PC-3 (cell line): ENCODE results near the gene BCAR3.

ENCODE experiments used
- CTCF ChIP-seq: fragments of 300-600 bp; sonication (generic); conservative IDR thresholded peaks from 2 replicates; pipeline ENCODE4 v1.5.1; 2017; ENCODE audit warnings: antibody characterized with exemption, low read depth, mild to moderate bottlenecking, low read length
- EZH2 ChIP-seq: fragments of 300-600 bp; sonication (generic); IDR thresholded peaks from one replicate; pipeline ENCODE4 v1.6.1; 2017; ENCODE audit warnings: antibody characterized with exemption, mild to moderate bottlenecking, low read length; ENCODE audit not compliant: unreplicated experiment

DNA sequence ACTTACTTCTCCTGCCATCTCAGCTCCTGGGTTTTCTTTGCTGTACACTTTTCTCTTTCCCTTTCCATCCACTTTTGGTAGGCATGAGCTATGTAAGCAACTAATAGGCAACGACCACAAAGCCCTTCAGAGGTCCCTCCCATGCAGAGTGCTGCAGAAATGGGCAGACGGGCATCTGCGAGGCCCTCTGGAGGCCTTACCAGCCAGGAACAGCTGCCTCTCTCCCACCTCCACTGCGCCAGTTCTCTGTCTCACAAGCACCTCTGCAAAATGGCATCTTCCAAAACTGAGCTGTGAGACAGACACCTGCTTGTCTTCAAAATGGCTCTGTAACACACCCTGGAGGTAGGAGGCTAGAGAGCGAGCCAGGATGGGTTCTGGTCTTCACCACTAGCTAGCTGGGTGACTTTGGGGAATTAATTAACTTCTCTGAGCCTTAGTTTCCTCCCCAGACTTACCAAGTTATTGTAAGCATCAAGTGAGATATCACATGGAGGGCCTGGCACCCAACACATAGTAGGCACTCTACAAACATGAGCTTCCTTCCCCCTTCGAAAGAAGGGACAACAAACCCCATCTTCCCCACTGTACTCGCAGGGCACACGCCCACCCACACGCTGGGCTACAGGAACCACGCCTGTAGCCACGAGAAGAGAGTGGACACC is 62.0 kb downstream of the BCAR3 start:
- TF ChIP-seq EZH2 (no peak), CTCF (peak; percentile 35)
